ENCODE results near the gene HSD17B8. TPM values are rescaled to one million over a fixed set of nuclear protein-coding genes. Genes with fewer than 3 reads are reported as not detected.

HSD17B8 gene
- total RNA-seq, result 2.4 and 3.5 TPM in 2 replicates
- long read RNA-seq, result 0 reads

DNA sequence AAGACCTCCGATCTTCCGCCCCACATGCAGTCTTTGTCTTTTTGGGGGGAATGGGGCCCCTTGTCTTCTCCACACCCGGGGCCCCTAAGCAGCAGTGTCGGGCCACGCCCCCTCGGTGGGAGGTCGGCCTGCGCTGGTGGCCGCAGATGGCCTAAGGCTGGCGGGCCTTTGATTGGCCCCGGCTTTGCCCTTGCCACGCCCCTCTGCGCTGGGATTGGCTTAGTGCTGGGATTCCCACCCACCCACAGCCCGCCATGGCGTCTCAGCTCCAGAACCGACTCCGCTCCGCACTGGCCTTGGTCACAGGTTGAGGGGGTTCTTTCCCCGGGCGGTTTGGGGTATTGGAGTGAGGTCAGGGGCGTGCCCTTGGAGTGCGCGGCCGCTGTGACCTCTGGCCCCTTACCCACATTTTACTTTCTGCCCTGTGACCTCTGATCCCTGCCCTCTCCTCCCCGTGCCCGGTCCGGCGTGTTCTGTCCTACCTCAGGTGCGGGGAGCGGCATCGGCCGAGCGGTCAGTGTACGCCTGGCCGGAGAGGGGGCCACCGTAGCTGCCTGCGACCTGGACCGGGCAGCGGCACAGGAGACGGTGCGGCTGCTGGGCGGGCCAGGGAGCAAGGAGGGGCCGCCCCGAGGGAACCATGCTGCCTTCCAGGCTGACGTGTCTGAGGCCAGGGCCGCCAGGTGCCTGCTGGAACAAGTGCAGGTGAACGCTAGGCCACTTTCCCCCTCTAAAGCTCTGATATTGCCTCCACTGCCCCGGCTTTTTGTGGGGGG, at the start of gene HSD17B8:
Gene HSD17B8 (plus strand): TSS at position 241 of the 776 bp plus-strand sequence. CDS start 14 bp downstream, at position 255.
- Mint-ChIP-seq H3K27me3 (ENCODE audit: unreplicated experiment) (no peaks in the 10 kb centered on the region), H3K36me3 (ENCODE audit: unreplicated experiment) (peaks cover 32% of the 10 kb centered on the region), H3K4me3 (ENCODE audit: unreplicated experiment) (peak within 1 kb of the TSS; percentile 76), H3K27ac (ENCODE audit: unreplicated experiment) (peak within 1 kb of the TSS; percentile 80), H3K9me3 (ENCODE audit: unreplicated experiment) (no peaks in the 10 kb centered on the region), H3K4me1 (ENCODE audit: unreplicated experiment) (peaks cover 67% of the 10 kb centered on the region)
- peak; percentile 95 for DNase-seq (ENCODE audit: extremely low spot score, unreplicated experiment)
- TF ChIP-seq, protein P1, sequence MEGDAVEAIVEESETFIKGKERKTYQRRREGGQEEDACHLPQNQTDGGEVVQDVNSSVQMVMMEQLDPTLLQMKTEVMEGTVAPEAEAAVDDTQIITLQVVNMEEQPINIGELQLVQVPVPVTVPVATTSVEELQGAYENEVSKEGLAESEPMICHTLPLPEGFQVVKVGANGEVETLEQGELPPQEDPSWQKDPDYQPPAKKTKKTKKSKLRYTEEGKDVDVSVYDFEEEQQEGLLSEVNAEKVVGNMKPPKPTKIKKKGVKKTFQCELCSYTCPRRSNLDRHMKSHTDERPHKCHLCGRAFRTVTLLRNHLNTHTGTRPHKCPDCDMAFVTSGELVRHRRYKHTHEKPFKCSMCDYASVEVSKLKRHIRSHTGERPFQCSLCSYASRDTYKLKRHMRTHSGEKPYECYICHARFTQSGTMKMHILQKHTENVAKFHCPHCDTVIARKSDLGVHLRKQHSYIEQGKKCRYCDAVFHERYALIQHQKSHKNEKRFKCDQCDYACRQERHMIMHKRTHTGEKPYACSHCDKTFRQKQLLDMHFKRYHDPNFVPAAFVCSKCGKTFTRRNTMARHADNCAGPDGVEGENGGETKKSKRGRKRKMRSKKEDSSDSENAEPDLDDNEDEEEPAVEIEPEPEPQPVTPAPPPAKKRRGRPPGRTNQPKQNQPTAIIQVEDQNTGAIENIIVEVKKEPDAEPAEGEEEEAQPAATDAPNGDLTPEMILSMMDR (IDR thresholded peaks at IDR 0.05), result no peak

DNA sequence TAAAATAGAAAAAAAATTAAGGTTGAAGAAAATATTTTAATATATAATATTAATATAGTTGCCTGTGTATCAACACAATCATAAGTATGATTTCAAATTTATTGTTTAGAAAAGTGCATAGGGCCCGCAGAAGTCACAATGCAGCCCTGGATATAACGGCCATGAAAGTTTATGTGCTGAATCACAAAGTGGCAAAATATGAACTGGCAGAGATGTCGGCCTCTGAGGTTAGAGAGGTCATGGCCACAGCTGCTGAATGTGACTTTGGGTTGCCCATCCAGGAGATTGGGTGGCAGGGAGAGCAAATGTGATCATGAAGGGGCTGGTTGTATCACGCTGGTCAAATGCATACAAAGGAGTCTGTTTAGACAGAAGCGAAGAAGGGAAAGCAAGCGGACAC, 47.9 kb upstream of the HSD17B8 start:
- no peak overlapping the region for H3K4me3 Mint-ChIP-seq (ENCODE audit: unreplicated experiment)
- peaks cover 22% of the 10 kb centered on the region for H3K27me3 Mint-ChIP-seq (ENCODE audit: unreplicated experiment)
- H3K27ac Mint-ChIP-seq (ENCODE audit: unreplicated experiment), result no peak overlapping the region
- peaks cover 11% of the 10 kb centered on the region for H3K9me3 Mint-ChIP-seq (ENCODE audit: unreplicated experiment)
- TF ChIP-seq, protein P1 (IDR thresholded peaks at IDR 0.05), result no peak
- no peaks in the 10 kb centered on the region for H3K36me3 Mint-ChIP-seq (ENCODE audit: unreplicated experiment)
- H3K4me1 Mint-ChIP-seq (ENCODE audit: unreplicated experiment), result peaks cover 9% of the 10 kb centered on the region
- DNase-seq (ENCODE audit: extremely low spot score, unreplicated experiment), result no peak

DNA sequence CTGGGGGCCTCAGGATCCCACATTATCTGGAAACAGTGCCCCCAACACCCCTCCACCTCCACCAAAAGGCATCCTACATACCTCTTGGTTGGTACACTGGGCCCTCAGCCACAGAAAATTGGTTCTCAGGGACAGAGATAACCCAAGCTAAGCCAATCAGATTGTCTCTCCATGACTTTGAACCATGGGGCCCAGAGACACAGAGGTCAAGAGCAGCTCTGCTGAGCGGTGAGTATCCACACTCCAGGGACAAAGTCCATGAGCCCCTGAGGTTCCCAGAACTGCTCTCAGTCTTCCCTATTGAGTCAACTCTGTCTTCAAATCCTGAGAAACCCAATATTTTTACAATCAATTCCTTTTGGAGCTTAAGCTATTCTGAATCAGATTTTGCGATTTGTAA, 47.5 kb upstream of the HSD17B8 start:
- Mint-ChIP-seq H3K4me3 (ENCODE audit: unreplicated experiment) (no peak overlapping the region), H3K9me3 (ENCODE audit: unreplicated experiment) (peaks cover 7% of the 10 kb centered on the region), H3K27me3 (ENCODE audit: unreplicated experiment) (peaks cover 19% of the 10 kb centered on the region), H3K27ac (ENCODE audit: unreplicated experiment) (no peak overlapping the region), H3K36me3 (ENCODE audit: unreplicated experiment) (no peaks in the 10 kb centered on the region), H3K4me1 (ENCODE audit: unreplicated experiment) (peaks cover 13% of the 10 kb centered on the region)
- TF ChIP-seq, protein P1 (IDR thresholded peaks at IDR 0.05), result no peak
- no peak for DNase-seq (ENCODE audit: extremely low spot score, unreplicated experiment)

DNA sequence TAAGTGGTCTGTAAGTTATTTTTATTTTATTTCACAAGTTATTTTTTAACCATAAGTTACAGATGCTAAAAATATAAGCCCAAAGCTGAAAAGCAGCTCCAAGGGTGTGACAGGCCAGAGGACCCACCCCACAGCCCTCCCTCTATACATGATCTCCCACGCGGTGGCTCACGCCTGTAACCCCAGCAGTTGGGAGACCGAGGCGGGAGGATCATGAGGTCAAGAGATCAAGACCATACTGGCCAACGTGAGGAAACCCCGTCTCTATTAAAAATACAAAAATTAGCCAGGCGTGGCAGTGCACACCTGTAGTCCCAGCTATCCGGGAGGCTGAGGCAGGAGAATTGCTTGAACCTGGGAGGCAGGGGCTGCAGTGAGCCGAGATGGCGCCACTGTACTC, 44.4 kb upstream of the HSD17B8 start:
- Mint-ChIP-seq H3K27ac (ENCODE audit: unreplicated experiment) (no peak overlapping the region), H3K4me1 (ENCODE audit: unreplicated experiment) (peaks cover 14% of the 10 kb centered on the region), H3K36me3 (ENCODE audit: unreplicated experiment) (no peaks in the 10 kb centered on the region), H3K4me3 (ENCODE audit: unreplicated experiment) (no peak overlapping the region), H3K27me3 (ENCODE audit: unreplicated experiment) (peaks cover 8% of the 10 kb centered on the region), H3K9me3 (ENCODE audit: unreplicated experiment) (no peaks in the 10 kb centered on the region)
- TF ChIP-seq, protein P1 (IDR thresholded peaks at IDR 0.05), result no peak
- DNase-seq (ENCODE audit: extremely low spot score, unreplicated experiment), result no peak

DNA sequence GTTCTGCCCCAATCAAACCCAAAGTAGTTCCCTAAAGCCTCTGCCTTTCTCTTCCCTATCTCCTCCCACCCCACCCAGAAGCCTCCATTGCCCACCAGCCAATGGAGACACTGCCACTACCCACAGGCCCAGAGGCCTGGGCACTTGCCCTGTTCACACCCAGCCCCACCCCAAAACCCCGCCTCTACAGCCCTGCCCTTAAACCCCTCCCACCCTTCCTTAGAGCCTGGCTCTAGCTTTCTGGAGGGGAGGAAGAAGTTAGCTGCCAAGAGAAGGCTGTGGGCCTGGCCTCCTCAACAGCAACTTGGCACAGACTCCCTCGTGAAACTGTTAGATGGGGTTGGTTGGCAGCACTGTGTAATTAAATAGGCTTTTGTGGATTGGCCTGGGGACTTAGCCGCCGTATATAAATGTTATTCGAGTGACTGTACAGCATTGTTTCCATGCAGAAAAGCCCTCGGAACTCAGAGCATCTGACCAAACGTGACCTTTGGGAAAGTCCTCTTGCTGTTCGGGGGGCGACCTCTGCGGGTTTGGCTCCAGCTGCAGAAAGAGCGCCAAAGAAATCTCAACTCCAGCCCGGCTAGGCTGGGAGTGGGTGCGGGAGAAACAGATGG, 43.6 kb upstream of the HSD17B8 start:
- H3K27ac Mint-ChIP-seq (ENCODE audit: unreplicated experiment), result peak overlapping the region; percentile 69
- peaks cover 5% of the 10 kb centered on the region for H3K27me3 Mint-ChIP-seq (ENCODE audit: unreplicated experiment)
- peak overlapping the region; percentile 82 for H3K4me3 Mint-ChIP-seq (ENCODE audit: unreplicated experiment)
- H3K4me1 Mint-ChIP-seq (ENCODE audit: unreplicated experiment), result peaks cover 14% of the 10 kb centered on the region
- TF ChIP-seq, protein P1 (IDR thresholded peaks at IDR 0.05), result no peak
- H3K36me3 Mint-ChIP-seq (ENCODE audit: unreplicated experiment), result no peaks in the 10 kb centered on the region
- H3K9me3 Mint-ChIP-seq (ENCODE audit: unreplicated experiment), result no peaks in the 10 kb centered on the region
- no peak for DNase-seq (ENCODE audit: extremely low spot score, unreplicated experiment)
